ENCODE data around the gene IMP4.
A peak's percentile ranks its signal among the peaks of the same experiment; 100 is the strongest.

GRCh38 chr2:130342533-130343275 lies at the start of gene IMP4:
- TF ChIP-seq EZH2 (IDR thresholded peaks at IDR 0.05; ENCODE audit: low read length, unreplicated experiment) (no peak), CTCF (conservative IDR thresholded peaks at IDR 0.05; ENCODE audit: low read depth, low read length) (peak; percentile 43; the same call in 1 of the 2 replicates)
